Calu3 (cell line): ENCODE data around the gene SLC25A5. TPM values are rescaled to one million over a fixed set of nuclear protein-coding genes. Genes with fewer than 3 reads are reported as not detected.

ENCODE experiments used
- BruUV-seq: library from RNA; stranded (reverse); fragments of 400-500 nt; replicated peaks from 2 replicates; lab custom pipeline; 2021; lab: Mats Ljungman, UMichigan
- CTCF ChIA-PET: fragments of 300-600 bp; sonication (Branson Sonifier 250); formaldehyde crosslinking; loops from one replicate; lab custom pipeline; 2022; ENCODE audit warnings: antibody characterized with exemption; lab: Charles Lee
- DNase-seq: peaks from one replicate; pipeline ENCODE4 v3.0.0; 2022
- H3K27ac Mint-ChIP-seq: one replicate; pipeline ENCODE4 v1.8.0; 2022; ENCODE audit warnings: mixed read lengths; ENCODE audit not compliant: unreplicated experiment
- H3K27me3 Mint-ChIP-seq: one replicate; pipeline ENCODE4 v1.8.0; 2022; ENCODE audit warnings: mixed read lengths; ENCODE audit not compliant: unreplicated experiment
- H3K36me3 Mint-ChIP-seq: one replicate; pipeline ENCODE4 v1.8.0; 2022; ENCODE audit warnings: mild to moderate bottlenecking, moderate library complexity, mixed read lengths; ENCODE audit not compliant: insufficient read depth, unreplicated experiment
- H3K4me1 Mint-ChIP-seq: one replicate; pipeline ENCODE4 v1.8.0; 2022; ENCODE audit warnings: mild to moderate bottlenecking, low read depth, mixed read lengths; ENCODE audit not compliant: unreplicated experiment
- H3K4me3 Mint-ChIP-seq: one replicate; pipeline ENCODE4 v1.8.0; 2022; ENCODE audit warnings: mild to moderate bottlenecking, low read depth, moderate library complexity, mixed read lengths; ENCODE audit not compliant: unreplicated experiment
- H3K9me3 Mint-ChIP-seq: one replicate; pipeline ENCODE4 v1.8.0; 2022; ENCODE audit warnings: low read depth, mixed read lengths; ENCODE audit not compliant: unreplicated experiment
- CTCF ChIP-seq: fragments of 200-600 bp; IDR thresholded peaks from one replicate; pipeline ENCODE4 v1.8.0; 2022; ENCODE audit warnings: antibody characterized with exemption; ENCODE audit not compliant: unreplicated experiment
- intact Hi-C: fragments of 100-400 bp; cut with micrococcal nuclease; formaldehyde crosslinking; loops from one replicate; pipeline ENCODE4 v1.10.0; 2022; ENCODE audit not compliant: unreplicated experiment
- total RNA-seq: library from RNA; stranded (reverse); gene quantifications from 2 replicates; pipeline ENCODE4 v1.2.3, GENCODE V29; 2022

SLC25A5 gene
- total RNA-seq, 1 experiment from 2014 or later = 416 TPM

- DNase-seq = peak; percentile 58
- H3K9me3 Mint-ChIP-seq = no peaks in the 10 kb centered on the region
- TF ChIP-seq CTCF = no peak
- peak overlapping the region; percentile 66 for H3K4me3 Mint-ChIP-seq
- intact Hi-C loops = no loop called here
- peak overlapping the region; percentile 89 for H3K27ac Mint-ChIP-seq
- peaks cover 27% of the 10 kb centered on the region for H3K4me1 Mint-ChIP-seq
- H3K36me3 Mint-ChIP-seq = peaks cover 6% of the 10 kb centered on the region
- H3K27me3 Mint-ChIP-seq = no peaks in the 10 kb centered on the region
- no TSS peak for BruUV-seq
- CTCF ChIA-PET = interaction anchor here (0.5 to 1.9 kb wide), 11 partner anchors 9 to 306 kb away, joined by 3 to 11 read pairs (median 4); partner anchors contain the start of gene SLC25A5
These were observed 9.6 kb downstream of the SLC25A5 start for GRCh38 chrX:119477812-119478232.

GRCh38 chrX:119478504-119478903 is 10.3 kb downstream of the SLC25A5 start:
- TF ChIP-seq CTCF = no peak
- Mint-ChIP-seq H3K27ac (no peak overlapping the region), H3K4me1 (peaks cover 27% of the 10 kb centered on the region), H3K27me3 (no peaks in the 10 kb centered on the region), H3K9me3 (no peaks in the 10 kb centered on the region), H3K36me3 (peaks cover 6% of the 10 kb centered on the region), H3K4me3 (peak overlapping the region; percentile 66)
- intact Hi-C loops = no loop called here
- DNase-seq = no peak
- CTCF ChIA-PET = interaction anchor here (0.6 to 1.9 kb wide), 9 partner anchors 10 to 306 kb away, joined by 3 to 11 read pairs (median 4); partner anchors contain the start of gene SLC25A5
- no TSS peak for BruUV-seq

GRCh38 chrX:119479845-119480244 is 11.6 kb downstream of the SLC25A5 start:
- Mint-ChIP-seq H3K4me3 (no peak overlapping the region), H3K27ac (peak overlapping the region; percentile 19), H3K9me3 (no peaks in the 10 kb centered on the region), H3K4me1 (peaks cover 27% of the 10 kb centered on the region), H3K27me3 (no peaks in the 10 kb centered on the region), H3K36me3 (peaks cover 6% of the 10 kb centered on the region)
- TF ChIP-seq CTCF = no peak
- BruUV-seq = no TSS peak
- CTCF ChIA-PET = no interaction called here
- DNase-seq = no peak
- intact Hi-C loops = no loop called here

- peaks cover 19% of the 10 kb centered on the region for H3K4me1 Mint-ChIP-seq
- no peak overlapping the region for H3K4me3 Mint-ChIP-seq
- no TSS peak for BruUV-seq
- peak; percentile 46 for DNase-seq
- CTCF ChIA-PET = interaction anchor here (0.9 to 1.2 kb wide), 2 partner anchors 13 to 31 kb away, joined by 4 to 6 read pairs; partner anchors contain the start of gene SLC25A5
- intact Hi-C loops = no loop called here
- H3K27ac Mint-ChIP-seq = no peak overlapping the region
- no peaks in the 10 kb centered on the region for H3K27me3 Mint-ChIP-seq
- H3K9me3 Mint-ChIP-seq = no peaks in the 10 kb centered on the region
- peaks cover 6% of the 10 kb centered on the region for H3K36me3 Mint-ChIP-seq
- no peak for TF ChIP-seq CTCF
These were observed 13.1 kb downstream of the SLC25A5 start for GRCh38 chrX:119481323-119481801.
